ENCODE measurements around the gene DUOXA2. TPM values are rescaled to one million over a fixed set of nuclear protein-coding genes. Genes with fewer than 3 reads are reported as not detected.
"Not testable (repeated sequence)": the region's sequence is repeated elsewhere in the genome, so short reads cannot be mapped to it uniquely, and the experiment has no call there.

Gene DUOXA2
- total RNA-seq, 2 experiments from 2014 or later: not detected

DNA sequence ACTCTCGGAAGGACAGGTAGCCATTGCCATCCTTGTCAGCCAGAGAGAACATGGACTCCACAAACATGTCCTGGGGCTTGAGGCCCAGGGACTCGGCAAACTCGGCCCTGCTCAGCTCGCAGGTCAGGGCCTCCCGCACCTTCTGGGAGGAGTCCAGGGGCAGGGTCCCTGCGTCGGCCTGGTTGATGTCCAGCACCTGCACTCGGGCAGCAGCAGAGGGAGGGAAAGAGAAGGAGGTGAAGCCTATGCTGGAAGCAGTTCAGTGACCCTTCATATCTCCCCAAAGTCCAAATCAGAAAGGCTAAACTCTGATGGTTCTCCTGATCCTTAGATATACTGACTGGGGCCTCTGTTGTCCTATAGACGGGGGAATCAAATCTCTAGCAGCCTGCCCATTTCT is 10.0 kb upstream of the DUOXA2 start:
- H3K4me3 Mint-ChIP-seq; H3K27ac Mint-ChIP-seq; POLR2A ChIA-PET; ATAC-seq (ENCODE audit: low read depth); DNase-seq; H3K4me1 Mint-ChIP-seq; H3K9me3 Mint-ChIP-seq; H3K36me3 Mint-ChIP-seq: not testable (repeated sequence)
- peaks cover 11% of the 10 kb centered on the region for H3K27me3 Mint-ChIP-seq

DNA sequence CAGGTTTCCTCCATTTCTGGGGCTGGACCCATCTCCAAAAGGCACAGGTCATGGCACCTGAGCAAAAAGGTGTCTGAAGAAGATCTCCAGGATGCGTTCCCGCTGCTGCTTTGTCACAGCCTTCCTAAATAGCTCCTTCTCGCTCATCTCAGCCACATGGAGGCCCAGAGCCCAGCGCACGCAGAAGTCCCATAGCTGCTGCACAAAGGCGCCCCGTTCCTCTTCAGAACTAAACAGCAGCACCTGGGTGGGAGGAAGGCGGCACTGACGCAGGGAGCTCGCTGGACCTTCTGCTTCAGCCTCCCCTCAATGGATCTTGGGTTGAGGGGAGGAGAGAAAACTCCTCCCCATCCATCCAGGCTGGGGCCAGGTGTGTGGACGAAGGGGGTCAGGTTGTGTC is 8.5 kb upstream of the DUOXA2 start:
- Mint-ChIP-seq H3K4me1 (peaks cover 1% of the 10 kb centered on the region), H3K27me3 (peaks cover 25% of the 10 kb centered on the region), H3K36me3 (no peaks in the 10 kb centered on the region), H3K9me3 (no peaks in the 10 kb centered on the region), H3K4me3 (no peak overlapping the region), H3K27ac (no peak overlapping the region)
- POLR2A ChIA-PET: no interaction called here
- DNase-seq: no peak
- no peak for ATAC-seq (ENCODE audit: low read depth)

DNA sequence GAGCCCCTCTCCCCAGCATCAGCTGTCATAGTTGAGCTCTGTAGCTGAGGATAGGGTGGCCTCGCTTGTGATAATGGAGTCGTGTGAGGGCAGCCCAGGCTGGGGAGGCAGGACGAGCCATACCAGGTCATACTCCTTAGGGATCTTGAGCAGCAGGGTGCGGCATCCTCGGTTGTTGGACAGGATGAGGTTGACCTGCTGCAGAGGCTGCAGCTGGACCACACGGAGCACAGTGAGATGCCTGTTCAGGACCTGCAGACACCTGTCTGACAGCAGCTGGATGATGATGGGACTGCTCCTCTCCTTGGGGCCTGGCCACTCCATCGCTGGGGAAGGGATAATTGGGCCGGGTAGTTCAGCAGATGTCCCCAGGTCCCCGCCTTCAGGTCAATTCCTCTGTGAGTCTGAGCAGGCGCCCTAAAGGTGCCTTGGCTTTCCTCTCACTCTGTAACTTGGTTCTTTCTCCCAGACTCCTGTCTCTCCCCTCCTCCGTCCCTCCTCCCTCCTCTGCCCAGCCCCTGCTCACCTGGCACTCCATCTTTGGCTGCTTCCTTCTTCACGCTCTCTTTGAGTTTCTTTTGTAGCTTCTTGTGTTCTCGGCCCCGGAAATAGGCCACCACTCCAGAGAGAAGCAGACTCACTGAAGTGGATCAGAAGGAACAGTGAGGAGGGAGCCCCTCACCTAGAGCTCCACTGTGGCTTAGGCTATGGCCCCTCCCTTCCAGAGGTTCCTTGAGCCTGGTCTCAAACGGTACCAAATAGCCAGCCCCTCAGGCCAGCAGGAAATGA is 7.9 kb upstream of the DUOXA2 start:
- H3K9me3 Mint-ChIP-seq: no peaks in the 10 kb centered on the region
- ATAC-seq (ENCODE audit: low read depth) (no peak), DNase-seq (no peak)
- peaks cover 1% of the 10 kb centered on the region for H3K4me1 Mint-ChIP-seq
- POLR2A ChIA-PET: no interaction called here
- no peak overlapping the region for H3K4me3 Mint-ChIP-seq
- H3K36me3 Mint-ChIP-seq: no peaks in the 10 kb centered on the region
- H3K27ac Mint-ChIP-seq: no peak overlapping the region
- H3K27me3 Mint-ChIP-seq: peaks cover 24% of the 10 kb centered on the region

DNA sequence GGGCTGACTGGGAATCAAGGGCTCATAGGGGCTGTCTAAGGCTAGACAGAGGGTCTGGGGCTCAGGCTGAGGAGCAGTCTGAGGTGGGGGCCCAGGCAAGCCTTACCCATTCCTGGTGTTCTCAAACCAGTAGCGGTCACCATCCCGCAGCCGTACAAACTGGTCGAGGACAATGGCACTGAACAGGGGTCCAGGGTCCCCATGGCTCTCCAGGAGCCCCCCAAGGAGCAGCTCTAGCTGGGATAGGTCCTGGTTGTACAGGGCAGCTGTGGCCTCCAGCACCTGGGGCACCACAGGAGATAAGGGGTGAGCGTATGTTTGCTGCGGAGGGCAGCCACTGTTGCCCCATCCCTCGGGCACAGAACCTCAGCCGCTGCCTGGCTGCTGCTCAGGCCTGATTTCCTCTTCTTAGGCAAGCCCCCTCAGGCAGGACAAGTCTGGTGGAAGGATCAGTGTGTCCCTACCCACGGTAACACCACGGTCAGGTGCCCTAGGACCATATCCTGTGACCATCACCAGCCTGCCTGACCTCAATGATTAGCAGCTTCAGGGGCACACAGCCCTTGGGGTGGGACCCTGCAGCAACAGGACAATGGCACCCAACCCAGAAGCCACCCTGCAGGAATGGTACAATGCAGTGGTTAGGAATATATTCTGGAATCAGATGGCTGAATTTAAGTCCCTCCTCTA is 6.0 kb upstream of the DUOXA2 start:
- POLR2A ChIA-PET: no interaction called here
- DNase-seq (no peak), ATAC-seq (ENCODE audit: low read depth) (no peak)
- Mint-ChIP-seq H3K4me3 (no peak overlapping the region), H3K36me3 (no peaks in the 10 kb centered on the region), H3K27me3 (peaks cover 37% of the 10 kb centered on the region), H3K9me3 (no peaks in the 10 kb centered on the region), H3K4me1 (peaks cover 8% of the 10 kb centered on the region), H3K27ac (no peak overlapping the region)

DNA sequence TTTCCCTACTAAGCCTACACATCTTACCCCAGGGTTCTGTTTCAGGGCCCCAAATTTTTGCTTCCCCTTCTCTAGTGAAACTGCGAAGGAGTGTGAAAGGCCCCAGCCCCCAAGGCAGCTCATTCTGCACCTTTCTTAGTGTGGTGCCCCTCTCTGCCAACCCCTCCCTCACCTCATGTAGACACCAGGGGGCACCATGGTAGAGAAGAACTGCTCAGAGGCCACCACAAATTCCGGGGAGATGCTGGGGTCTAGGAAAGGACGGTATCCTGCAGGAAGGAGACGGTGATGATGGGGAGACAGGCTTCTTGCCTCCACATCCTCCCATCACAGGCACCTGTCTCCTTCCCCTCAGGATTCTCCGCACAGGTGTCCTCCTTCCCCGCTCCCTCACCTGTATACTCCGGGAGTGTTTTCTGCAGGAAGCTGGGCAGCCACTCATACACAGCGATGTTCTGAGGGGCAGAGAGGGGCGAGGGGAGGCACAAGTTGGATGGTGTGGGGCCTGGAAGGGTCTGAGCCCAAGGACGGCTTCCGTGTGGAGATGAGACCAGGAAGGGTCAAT is 3.8 kb upstream of the DUOXA2 start:
- DNase-seq (no peak), ATAC-seq (ENCODE audit: low read depth) (no peak)
- no peak overlapping the region for H3K4me3 Mint-ChIP-seq
- POLR2A ChIA-PET: no interaction called here
- no peaks in the 10 kb centered on the region for H3K36me3 Mint-ChIP-seq
- H3K27ac Mint-ChIP-seq: no peak overlapping the region
- peaks cover 57% of the 10 kb centered on the region for H3K27me3 Mint-ChIP-seq
- no peaks in the 10 kb centered on the region for H3K9me3 Mint-ChIP-seq
- peaks cover 14% of the 10 kb centered on the region for H3K4me1 Mint-ChIP-seq

DNA sequence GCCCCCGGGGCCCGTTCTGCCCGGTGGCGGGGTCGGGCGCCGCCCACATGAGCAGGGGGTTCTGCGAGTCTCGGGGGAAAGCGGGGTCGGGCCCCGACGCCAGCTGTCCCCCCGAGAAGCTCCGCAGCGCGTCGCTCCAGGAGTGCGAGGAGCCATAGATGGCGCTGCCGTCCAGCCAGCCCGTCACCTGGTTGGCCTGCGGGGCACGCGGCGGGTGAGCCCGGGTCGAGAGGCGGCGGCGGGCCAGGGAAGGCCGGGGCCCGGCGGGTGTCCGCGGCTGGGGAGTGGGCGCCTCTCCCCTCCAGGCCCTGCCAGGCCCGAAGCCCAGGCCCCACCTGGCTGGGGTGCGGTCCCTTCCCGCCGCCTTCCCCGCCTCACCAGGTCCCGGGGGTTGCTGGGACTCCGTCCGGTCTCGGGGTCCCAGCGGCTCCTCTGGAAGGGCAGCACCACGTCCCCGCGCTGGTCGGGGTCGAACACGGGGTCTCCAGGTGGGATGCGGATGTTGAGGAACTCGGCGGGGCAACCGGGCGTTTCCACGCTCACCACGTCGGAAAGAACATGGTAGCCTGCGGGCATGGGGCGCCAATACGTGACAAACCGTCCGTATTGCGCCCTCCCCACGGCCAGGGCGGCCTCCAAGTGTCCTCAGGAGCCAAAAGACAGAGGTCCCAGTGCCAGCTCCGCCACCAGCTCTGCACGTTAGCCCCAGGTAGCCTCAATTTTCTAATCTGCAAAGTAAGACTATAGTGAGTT is 2.6 kb upstream of the DUOXA2 start:
- no peak for DNase-seq
- ATAC-seq (ENCODE audit: low read depth): no peak
- H3K36me3 Mint-ChIP-seq: no peaks in the 10 kb centered on the region
- POLR2A ChIA-PET: no interaction called here
- peaks cover 70% of the 10 kb centered on the region for H3K27me3 Mint-ChIP-seq
- H3K9me3 Mint-ChIP-seq: no peaks in the 10 kb centered on the region
- H3K4me3 Mint-ChIP-seq: peak overlapping the region; percentile 55
- no peak overlapping the region for H3K27ac Mint-ChIP-seq
- H3K4me1 Mint-ChIP-seq: peaks cover 14% of the 10 kb centered on the region

DNA sequence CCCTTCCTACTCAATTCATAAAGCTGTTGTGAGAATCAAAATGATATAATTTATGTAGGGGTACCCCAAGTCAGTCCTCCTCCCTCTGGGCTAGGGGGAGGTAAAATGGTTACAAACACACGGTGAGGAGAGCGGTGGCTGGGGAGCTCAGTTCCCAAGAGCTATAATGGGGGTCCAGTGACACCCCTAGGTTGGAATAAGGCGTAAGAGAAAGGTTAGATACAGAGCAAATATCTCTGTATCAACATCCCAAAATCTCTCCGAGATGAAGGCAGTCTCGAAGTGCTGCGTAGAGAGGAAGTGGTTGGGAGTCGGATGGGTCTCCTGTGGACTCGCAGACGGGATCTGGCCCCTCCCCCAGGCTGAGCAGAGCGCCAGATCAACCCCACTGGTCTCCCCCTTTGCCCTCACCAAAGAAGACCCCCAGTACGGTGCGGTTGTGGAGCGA is 2.0 kb upstream of the DUOXA2 start:
- Mint-ChIP-seq H3K36me3 (no peaks in the 10 kb centered on the region), H3K27ac (no peak overlapping the region), H3K4me3 (peak overlapping the region; percentile 55), H3K9me3 (no peaks in the 10 kb centered on the region), H3K4me1 (peaks cover 14% of the 10 kb centered on the region), H3K27me3 (peaks cover 75% of the 10 kb centered on the region)
- DNase-seq (peak; percentile 42), ATAC-seq (ENCODE audit: low read depth) (no peak)
- POLR2A ChIA-PET: no interaction called here

DNA sequence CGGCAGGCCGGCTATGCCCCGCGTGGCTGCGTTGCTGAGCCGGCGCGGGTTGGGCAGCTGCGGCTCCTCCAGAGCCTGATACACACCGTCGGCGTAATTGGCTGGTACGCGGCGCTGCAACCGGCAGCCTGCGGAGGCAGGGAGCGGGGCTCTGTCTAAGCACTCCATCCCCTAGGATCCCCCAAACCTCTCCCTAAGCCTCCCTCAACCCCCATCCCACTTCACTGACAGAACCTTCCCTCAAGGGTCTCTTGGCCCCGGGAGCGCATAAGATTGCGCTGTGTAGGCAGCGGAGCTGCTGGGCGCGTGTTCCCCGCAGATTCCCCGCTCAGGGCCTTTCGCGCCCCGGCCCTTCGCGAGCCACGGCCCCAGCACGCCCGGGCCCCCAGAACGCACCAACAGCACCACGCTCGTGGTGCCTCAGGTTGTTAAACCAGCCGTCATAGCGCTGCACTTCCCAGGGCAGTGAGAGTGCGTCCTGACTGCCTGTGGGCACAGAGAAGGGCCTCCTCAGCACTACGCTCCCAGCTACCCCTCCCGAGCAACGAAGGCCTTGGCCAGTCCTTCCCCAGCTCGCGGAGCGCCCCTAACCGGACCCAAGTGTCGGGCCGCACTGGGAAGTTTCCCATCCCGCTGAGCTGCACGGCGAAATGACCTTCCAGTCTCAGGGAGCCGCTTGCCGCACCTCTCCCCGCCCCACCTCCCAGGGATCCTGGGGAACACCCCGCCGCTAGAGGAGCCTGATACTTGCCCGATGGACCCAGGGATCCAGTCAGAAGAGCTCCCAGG is 1.3 kb upstream of the DUOXA2 start:
- peaks cover 18% of the 10 kb centered on the region for H3K4me1 Mint-ChIP-seq
- no peak for ATAC-seq (ENCODE audit: low read depth)
- peak; percentile 41 for DNase-seq

DNA sequence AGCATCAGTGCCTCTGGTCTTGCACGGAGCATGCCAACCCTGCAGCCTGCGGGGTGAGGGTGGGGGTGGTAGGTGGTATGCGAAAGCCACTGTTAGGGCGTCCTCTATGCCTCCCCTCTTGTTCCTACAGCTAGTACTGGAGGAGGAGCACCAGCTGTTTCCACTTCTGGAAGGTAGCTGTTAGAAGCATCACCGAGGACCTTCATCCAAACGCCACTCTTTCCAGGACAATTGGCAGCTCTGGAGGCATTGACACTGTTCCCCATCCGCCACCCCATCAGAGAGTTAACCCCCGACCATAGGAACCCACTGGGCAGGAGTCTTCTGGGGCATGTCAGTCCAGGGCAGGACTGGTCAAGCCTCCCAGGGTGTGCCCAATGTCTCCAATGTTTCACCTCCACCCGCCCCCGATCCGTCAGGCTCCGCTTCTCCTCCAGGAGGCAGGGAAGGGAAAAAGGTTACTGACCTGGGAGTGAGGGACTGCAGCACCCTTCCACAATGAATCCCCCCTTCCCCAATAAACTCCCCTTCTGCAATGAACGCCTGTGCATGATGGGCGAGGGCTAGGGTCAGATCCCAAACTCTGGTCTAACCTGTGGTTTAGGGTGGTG is 641 bp upstream of the DUOXA2 start:
- H3K27ac Mint-ChIP-seq: no peak overlapping the region

More for the DNA sequence above, 1.3 kb upstream of the DUOXA2 start:
- H3K27ac Mint-ChIP-seq: no peak overlapping the region
- H3K9me3 Mint-ChIP-seq: no peaks in the 10 kb centered on the region
- POLR2A ChIA-PET: no interaction called here
- H3K36me3 Mint-ChIP-seq: no peaks in the 10 kb centered on the region
- H3K27me3 Mint-ChIP-seq: peaks cover 81% of the 10 kb centered on the region
- H3K4me3 Mint-ChIP-seq: peak overlapping the region; percentile 55

DNA sequence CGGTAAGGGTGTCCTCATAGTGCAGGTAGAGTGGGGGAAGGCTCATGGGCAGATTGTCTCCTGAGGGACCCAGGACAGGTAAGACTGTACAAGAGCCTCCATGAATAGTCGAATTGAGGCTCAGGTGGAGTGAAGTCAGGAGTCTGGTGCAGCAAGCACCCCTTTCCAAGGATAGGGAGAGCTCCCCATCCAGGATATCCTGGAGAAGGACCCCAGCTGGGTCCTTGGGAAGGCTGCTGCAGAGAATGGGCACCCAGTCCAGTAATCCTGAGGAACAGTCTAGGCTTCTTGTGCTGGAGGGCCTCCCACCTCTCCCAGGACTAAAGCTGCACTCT is 592 bp downstream of the DUOXA2 start:
- Mint-ChIP-seq H3K27me3 (peaks cover 84% of the 10 kb centered on the region), H3K9me3 (no peaks in the 10 kb centered on the region), H3K4me3 (no peak overlapping the region), H3K4me1 (peaks cover 20% of the 10 kb centered on the region), H3K36me3 (no peaks in the 10 kb centered on the region), H3K27ac (no peak overlapping the region)
- ATAC-seq (ENCODE audit: low read depth) (no peak), DNase-seq (no peak)
- POLR2A ChIA-PET: no interaction called here

More for the DNA sequence above, 641 bp upstream of the DUOXA2 start:
- Mint-ChIP-seq H3K36me3 (no peaks in the 10 kb centered on the region), H3K9me3 (no peaks in the 10 kb centered on the region), H3K27me3 (peaks cover 88% of the 10 kb centered on the region), H3K4me1 (peaks cover 20% of the 10 kb centered on the region), H3K4me3 (no peak overlapping the region)
- POLR2A ChIA-PET: no interaction called here
- ATAC-seq (ENCODE audit: low read depth) (no peak), DNase-seq (no peak)

DNA sequence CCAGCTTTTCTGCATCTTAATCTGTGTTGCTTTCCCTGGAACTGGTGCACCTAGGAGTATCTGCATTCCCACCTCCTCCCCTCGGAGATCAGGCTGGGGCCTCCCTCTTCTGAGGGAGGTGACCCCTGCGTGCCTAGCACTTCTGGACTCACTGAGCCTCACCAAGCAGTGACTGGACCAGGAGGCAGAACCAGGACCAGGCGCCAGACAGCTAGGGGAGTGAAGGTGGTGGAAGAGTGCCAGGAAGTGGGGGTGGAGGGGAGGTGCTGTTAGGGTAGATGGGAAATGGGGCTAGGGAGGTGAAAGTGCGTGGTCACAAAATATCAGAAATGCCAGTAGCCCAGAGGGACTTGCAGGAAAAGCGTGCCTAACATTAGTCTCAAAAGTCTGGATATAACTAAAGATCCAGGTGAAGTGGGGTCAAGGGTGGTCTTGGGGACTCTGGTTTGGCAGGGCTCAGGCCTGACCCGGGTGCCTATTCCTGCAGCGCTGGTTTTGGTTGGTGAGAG is 1.2 kb downstream of the DUOXA2 start:
- Mint-ChIP-seq H3K36me3 (no peaks in the 10 kb centered on the region), H3K9me3 (no peaks in the 10 kb centered on the region), H3K27ac (no peak overlapping the region), H3K4me1 (peaks cover 19% of the 10 kb centered on the region), H3K4me3 (no peak overlapping the region), H3K27me3 (peaks cover 79% of the 10 kb centered on the region)
- no peak for DNase-seq
- no peak for ATAC-seq (ENCODE audit: low read depth)
- POLR2A ChIA-PET: no interaction called here

DNA sequence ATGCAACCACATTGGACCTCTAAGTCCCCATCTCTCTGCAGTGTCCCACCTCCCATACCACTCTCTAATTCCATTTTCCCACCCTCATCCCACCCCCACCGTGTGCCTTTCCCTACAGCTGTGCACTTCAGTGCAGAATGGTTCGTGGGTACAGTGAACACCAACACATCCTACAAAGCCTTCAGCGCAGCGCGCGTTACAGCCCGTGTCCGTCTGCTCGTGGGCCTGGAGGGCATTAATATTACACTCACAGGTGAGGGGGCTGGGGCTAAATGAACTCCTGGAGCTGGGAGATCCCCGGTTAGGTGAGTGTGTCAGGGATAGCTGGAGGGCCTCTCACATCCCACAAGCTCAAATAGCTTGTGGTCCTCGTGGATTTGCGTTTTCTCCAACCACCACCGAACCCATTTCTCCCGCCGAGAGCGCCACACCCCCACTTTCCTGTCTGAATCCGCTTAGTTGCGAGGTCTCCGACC is 1.9 kb downstream of the DUOXA2 start:
- H3K4me1 Mint-ChIP-seq: peaks cover 19% of the 10 kb centered on the region
- POLR2A ChIA-PET: no interaction called here
- H3K27me3 Mint-ChIP-seq: peaks cover 76% of the 10 kb centered on the region
- no peaks in the 10 kb centered on the region for H3K9me3 Mint-ChIP-seq
- peak overlapping the region; percentile 7 for H3K4me3 Mint-ChIP-seq
- DNase-seq (no peak), ATAC-seq (ENCODE audit: low read depth) (no peak)
- no peaks in the 10 kb centered on the region for H3K36me3 Mint-ChIP-seq
- no peak overlapping the region for H3K27ac Mint-ChIP-seq

Data from activated naive CD8-positive, alpha-beta T cell treated with anti-CD3 and anti-CD28 coated beads, Interleukin-2, amount 10 ng/mL, durations not matched to agents 7 days and 5 days (primary cell).